ENCODE measurements around the gene ACSM6. TPM values are rescaled to one million over a fixed set of nuclear protein-coding genes. Genes with fewer than 3 reads are reported as not detected.

Gene ACSM6
- total RNA-seq, 1 donor = not detected

DNA sequence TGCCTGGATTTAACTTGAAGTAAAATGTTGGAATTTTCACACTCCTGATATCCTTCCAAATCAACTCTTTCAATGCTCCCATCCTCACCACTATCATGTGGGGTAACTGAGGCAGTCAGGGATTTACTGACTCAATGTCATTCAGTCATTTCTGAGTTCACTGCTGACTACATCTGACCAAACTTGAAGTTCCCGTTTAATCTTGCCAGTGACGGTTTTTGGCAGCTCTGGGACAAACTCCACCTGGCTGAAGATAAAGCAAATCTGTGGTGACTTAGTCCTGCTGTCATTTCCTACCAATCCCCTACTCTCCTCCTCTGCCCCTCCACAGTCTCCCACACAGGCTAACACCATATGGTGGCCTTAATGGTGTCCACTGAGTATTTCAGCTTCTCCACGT, 22.7 kb upstream of the ACSM6 start:
- no peaks in the 10 kb centered on the region for H3K36me3 ChIP-seq (ENCODE audit: insufficient read depth, low read length)
- no peak for TF ChIP-seq CTCF (IDR thresholded peaks at IDR 0.05; ENCODE audit: extremely low read depth, low read depth, low read length)

DNA sequence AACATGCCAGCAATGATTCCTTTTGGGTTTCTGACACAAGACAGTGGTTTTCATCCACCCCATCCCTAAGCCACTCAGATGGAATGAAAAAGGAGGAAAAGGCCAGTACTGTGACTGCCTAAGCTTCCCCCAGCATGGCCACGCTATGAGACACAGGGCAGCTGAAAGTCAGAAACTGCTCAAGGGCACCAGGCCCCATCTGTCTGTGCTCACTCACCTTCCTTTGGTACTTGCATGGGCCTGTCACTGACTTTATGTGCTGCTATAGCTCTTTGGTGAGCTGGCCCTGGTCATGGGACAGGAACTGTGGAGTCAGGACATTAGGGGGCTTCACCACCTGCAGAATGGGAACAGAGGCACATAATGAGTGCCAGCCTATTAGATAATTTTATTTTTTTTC, 21.2 kb upstream of the ACSM6 start:
- TF ChIP-seq CTCF (IDR thresholded peaks at IDR 0.05; ENCODE audit: extremely low read depth, low read depth, low read length) = no peak
- Histone ChIP-seq H3K4me1 (ENCODE audit: insufficient read depth, low read length) (no peaks in the 10 kb centered on the region), H3K4me3 (ENCODE audit: insufficient read depth, low read length) (no peak overlapping the region), H3K27ac (ENCODE audit: low read depth, low read length) (no peak overlapping the region), H3K79me2 (ENCODE audit: insufficient read depth, low read length) (no peaks in the 10 kb centered on the region), H3K27me3 (ENCODE audit: insufficient read depth, low read length) (no peaks in the 10 kb centered on the region), H3K4me2 (ENCODE audit: insufficient read depth, low read length) (no peak overlapping the region), H4K20me1 (ENCODE audit: insufficient read depth, low read length) (no peaks in the 10 kb centered on the region), H3K36me3 (ENCODE audit: insufficient read depth, low read length) (no peaks in the 10 kb centered on the region), H3K9me3 (ENCODE audit: low read depth, low read length) (no peaks in the 10 kb centered on the region), H2AFZ (ENCODE audit: low read length) (no peak overlapping the region)
- DNase-seq (ENCODE audit: insufficient read length, low spot score, missing footprints) = no peak

More for the DNA sequence above, 22.7 kb upstream of the ACSM6 start:
- Histone ChIP-seq H3K27ac (ENCODE audit: low read depth, low read length) (no peak overlapping the region), H4K20me1 (ENCODE audit: insufficient read depth, low read length) (no peaks in the 10 kb centered on the region), H3K4me1 (ENCODE audit: insufficient read depth, low read length) (no peaks in the 10 kb centered on the region), H3K4me3 (ENCODE audit: insufficient read depth, low read length) (no peak overlapping the region), H2AFZ (ENCODE audit: low read length) (no peak overlapping the region), H3K4me2 (ENCODE audit: insufficient read depth, low read length) (no peak overlapping the region), H3K27me3 (ENCODE audit: insufficient read depth, low read length) (no peaks in the 10 kb centered on the region), H3K79me2 (ENCODE audit: insufficient read depth, low read length) (no peaks in the 10 kb centered on the region), H3K9me3 (ENCODE audit: low read depth, low read length) (no peaks in the 10 kb centered on the region)
- DNase-seq (ENCODE audit: insufficient read length, low spot score, missing footprints) = no peak

- no peak overlapping the region for H3K4me3 ChIP-seq (ENCODE audit: insufficient read depth, low read length)
- no peak overlapping the region for H3K4me2 ChIP-seq (ENCODE audit: insufficient read depth, low read length)
- H3K27ac ChIP-seq (ENCODE audit: low read depth, low read length) = no peak overlapping the region
- H2AFZ ChIP-seq (ENCODE audit: low read length) = no peak overlapping the region
- H3K79me2 ChIP-seq (ENCODE audit: insufficient read depth, low read length) = no peaks in the 10 kb centered on the region
- no peaks in the 10 kb centered on the region for H3K36me3 ChIP-seq (ENCODE audit: insufficient read depth, low read length)
- H3K4me1 ChIP-seq (ENCODE audit: insufficient read depth, low read length) = no peaks in the 10 kb centered on the region
- no peak for TF ChIP-seq CTCF (IDR thresholded peaks at IDR 0.05; ENCODE audit: extremely low read depth, low read depth, low read length)
- DNase-seq (ENCODE audit: insufficient read length, low spot score, missing footprints) = no peak
- H4K20me1 ChIP-seq (ENCODE audit: insufficient read depth, low read length) = no peaks in the 10 kb centered on the region
- H3K9me3 ChIP-seq (ENCODE audit: low read depth, low read length) = no peaks in the 10 kb centered on the region
- H3K27me3 ChIP-seq (ENCODE audit: insufficient read depth, low read length) = no peaks in the 10 kb centered on the region
Observed at GRCh38 chr10:95176101-95176500, 17.9 kb upstream of the ACSM6 start.

DNA sequence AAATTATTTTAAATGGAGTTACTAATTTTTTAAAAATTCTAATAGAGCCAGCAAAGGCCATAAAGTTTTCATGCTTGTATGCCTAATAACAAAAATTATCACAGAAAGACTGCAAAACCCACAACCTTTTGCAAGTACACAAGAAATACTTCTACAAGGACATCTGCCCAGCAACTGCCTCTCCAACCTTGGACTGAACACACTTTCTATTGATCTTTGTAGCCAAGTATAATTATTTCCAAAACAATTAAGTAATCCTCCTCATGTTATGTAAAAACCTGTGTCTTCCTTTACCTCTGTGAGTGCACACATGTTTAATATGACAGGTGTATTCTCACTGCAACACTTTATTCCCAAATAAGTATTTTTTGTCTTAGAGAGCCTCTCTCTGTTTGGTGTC, 16.6 kb upstream of the ACSM6 start:
- TF ChIP-seq CTCF (IDR thresholded peaks at IDR 0.05; ENCODE audit: extremely low read depth, low read depth, low read length) = no peak
- H3K27me3 ChIP-seq (ENCODE audit: insufficient read depth, low read length) = no peaks in the 10 kb centered on the region
- no peaks in the 10 kb centered on the region for H3K9me3 ChIP-seq (ENCODE audit: low read depth, low read length)
- H2AFZ ChIP-seq (ENCODE audit: low read length) = no peak overlapping the region
- H3K27ac ChIP-seq (ENCODE audit: low read depth, low read length) = no peak overlapping the region
- H4K20me1 ChIP-seq (ENCODE audit: insufficient read depth, low read length) = no peaks in the 10 kb centered on the region
- H3K79me2 ChIP-seq (ENCODE audit: insufficient read depth, low read length) = no peaks in the 10 kb centered on the region
- no peak overlapping the region for H3K4me2 ChIP-seq (ENCODE audit: insufficient read depth, low read length)
- DNase-seq (ENCODE audit: insufficient read length, low spot score, missing footprints) = no peak
- no peak overlapping the region for H3K4me3 ChIP-seq (ENCODE audit: insufficient read depth, low read length)
- H3K36me3 ChIP-seq (ENCODE audit: insufficient read depth, low read length) = no peaks in the 10 kb centered on the region
- H3K4me1 ChIP-seq (ENCODE audit: insufficient read depth, low read length) = no peaks in the 10 kb centered on the region

Measured in osteoblast (primary cell).